NCI-H2107 (cell line): ENCODE measurements around the gene SLC16A1.
"Not testable (repeated sequence)": the region's sequence is repeated elsewhere in the genome, so short reads cannot be mapped to it uniquely, and the experiment has no call there.

Experiments used
- DNase-seq: peaks from one replicate; lab custom pipeline; 2025; lab: John Stamatoyannopoulos, UW

SLC16A1 gene

DNA sequence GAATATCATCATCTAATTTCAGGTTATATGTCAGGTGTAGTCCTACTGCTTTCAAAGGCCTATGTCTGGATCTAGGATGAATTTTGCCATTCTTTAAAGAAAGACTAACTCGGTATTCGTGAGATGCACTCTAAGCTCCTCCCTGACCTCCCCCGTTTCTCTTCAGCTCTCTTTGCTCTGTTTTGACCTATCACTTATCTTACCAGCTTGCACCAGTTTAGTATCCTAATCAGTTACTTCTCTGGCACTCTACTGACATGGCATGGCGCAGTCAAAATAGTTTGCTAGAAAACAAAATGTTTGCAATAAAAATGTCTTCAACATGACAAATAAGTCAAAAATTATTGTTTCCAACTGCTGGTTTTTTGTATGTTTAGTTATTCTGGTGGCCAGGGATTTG lies 8.4 kb upstream of the SLC16A1 start:
- DNase-seq: no peak

DNA sequence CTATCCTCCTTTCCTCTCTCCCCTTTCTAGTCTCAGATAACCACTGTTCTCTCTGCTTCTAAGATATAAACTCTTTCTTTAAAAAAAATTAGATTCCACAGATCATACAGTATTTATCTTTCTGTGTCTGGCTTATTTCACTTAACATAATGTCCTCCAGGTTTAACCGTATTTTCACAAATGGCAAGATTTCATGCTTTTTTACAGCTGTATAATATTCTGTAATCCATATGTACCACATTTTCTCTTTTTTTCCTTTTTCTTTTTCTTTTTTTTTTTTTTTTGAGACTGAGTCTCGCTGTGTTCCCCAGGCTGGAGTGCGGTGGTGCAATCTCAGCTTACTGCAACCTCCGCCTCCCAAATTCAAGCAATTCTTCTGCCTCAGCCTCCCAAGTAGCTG lies 5.1 kb upstream of the SLC16A1 start:
- DNase-seq: no peak

DNA sequence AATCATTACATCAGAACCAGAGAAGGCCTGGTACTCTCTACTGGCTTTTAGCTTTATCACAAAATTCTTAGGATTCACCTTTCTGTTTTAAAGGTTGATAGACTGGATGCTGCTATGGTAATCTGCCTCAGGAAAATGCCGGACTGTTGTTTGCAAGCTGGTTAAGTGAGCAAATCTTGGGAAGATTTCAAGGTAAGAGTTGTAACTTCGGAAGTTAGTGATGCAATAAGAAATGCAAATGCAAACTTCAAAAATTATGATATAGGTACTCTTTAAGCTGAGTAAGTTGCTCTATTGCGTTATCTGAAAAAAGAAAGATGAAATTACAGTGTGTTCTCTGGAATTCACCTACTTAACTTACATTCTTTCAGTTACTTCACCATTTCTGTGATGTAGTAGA lies 4.4 kb upstream of the SLC16A1 start:
- no peak for DNase-seq

GRCh38 chr1:112958236-112958635 lies 2.2 kb upstream of the SLC16A1 start:
- DNase-seq: not testable (repeated sequence)

- no peak for DNase-seq
Measured at GRCh38 chr1:112957133-112957812, 1.3 kb upstream of the SLC16A1 start.

DNA sequence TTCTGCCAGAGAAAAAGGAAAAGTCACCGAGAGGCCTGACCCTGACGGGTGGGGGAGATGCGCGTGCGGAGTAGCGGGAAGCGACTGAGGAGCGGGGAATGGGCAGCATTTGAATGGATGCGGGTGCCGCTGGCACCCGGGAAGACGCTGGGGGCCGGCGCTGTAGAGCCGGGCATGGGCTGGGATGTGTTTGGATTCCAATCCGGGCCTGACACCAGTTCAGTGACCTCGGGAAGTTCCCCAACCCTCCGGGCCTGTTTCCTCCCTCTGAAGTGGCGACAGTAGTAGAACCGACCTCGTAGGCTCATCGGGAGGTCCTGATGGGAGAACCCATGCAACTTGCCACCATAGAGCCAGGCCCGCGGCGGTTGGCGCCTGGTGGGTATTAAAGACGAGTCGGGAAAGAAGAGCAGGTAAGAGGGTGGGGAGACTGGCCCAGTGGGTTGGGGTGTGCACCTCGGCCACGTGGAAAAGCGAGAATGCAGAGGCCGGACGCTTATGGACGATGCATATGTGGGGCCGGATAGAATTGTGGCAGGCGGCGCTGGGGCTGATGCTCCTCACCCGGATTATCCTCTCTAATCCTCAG lies 642 bp upstream of the SLC16A1 start:
- DNase-seq: no peak

GRCh38 chr1:112954945-112955772 lies 837 bp downstream of the SLC16A1 start:
- no peak for DNase-seq

DNA sequence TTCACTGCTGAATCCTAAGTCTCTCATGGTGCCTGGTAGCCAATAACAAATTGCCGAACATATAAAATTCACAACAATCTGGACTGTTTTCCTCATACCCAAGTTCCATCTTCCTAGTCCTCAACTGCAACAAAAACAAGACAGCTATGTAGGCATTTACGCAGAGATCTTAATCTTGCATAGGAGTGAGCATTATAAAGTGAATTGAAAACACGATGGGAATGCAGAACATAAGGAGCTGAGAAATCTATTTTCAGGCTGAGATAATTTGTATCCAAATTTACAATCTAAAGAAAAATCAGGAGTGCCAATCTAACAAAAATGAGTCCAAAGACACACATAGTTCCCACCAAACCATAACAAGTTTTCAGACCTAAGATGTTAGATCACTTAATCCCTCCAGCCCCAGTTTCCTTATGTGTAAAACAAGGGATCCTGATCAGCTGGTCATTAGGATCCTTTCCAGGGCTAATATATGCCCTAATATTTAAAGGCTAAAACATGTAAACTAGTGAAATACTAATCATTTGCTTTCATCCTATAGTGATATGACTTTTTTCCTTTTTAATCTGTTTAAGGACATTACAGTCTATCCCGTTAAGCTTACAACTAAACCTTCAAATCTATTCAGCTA lies 1.9 kb downstream of the SLC16A1 start:
- no peak for DNase-seq

GRCh38 chr1:112950426-112950825 lies 5.6 kb downstream of the SLC16A1 start:
- no peak for DNase-seq

- DNase-seq: no peak
Measured at GRCh38 chr1:112946683-112947082, 9.3 kb downstream of the SLC16A1 start.

- no peak for DNase-seq
Measured at GRCh38 chr1:112939810-112940209, 16.2 kb downstream of the SLC16A1 start.

GRCh38 chr1:112938210-112938609 lies 17.8 kb downstream of the SLC16A1 start:
- no peak for DNase-seq

GRCh38 chr1:112937495-112937894 lies 18.5 kb downstream of the SLC16A1 start:
- DNase-seq: no peak

DNA sequence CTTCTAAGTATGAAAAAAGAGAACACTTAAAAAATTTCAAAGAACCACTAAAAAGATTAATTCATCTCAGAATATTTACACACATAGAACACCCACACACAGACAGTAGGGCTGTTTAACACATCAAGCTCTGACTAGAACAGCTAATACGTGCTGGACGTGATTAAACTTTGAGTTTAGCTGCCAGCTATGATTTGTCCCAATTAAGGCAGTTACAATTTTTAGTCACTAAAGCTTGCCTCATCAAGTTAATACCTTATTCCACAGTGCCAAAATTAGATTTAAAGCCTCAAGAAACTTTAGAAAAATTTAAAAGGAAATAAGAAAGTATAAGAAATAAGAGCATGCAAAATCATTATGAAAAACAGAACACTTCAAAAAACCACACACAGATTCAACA lies 18.9 kb downstream of the SLC16A1 start:
- no peak for DNase-seq

GRCh38 chr1:112935461-112936111 lies 20.4 kb downstream of the SLC16A1 start:
- DNase-seq: no peak

DNA sequence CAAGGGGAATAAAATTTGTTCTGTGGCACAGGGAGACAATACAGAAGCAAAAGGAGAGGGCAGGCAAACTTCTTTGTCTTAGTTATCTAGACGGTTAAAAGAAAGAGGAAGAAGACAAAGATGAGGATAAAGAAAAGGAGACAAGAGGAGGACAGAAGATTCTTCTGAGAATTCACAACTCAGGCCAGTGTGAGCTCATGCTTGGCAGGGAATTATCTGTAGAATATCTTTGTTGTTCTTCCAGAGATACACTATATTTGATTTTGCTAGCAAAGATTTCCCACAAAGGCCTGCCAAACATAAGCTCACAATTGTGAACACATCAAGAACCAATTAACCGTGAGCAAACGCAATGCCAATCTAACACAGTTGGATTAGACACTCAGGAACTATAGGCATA lies 21.4 kb downstream of the SLC16A1 start:
- DNase-seq: no peak

DNA sequence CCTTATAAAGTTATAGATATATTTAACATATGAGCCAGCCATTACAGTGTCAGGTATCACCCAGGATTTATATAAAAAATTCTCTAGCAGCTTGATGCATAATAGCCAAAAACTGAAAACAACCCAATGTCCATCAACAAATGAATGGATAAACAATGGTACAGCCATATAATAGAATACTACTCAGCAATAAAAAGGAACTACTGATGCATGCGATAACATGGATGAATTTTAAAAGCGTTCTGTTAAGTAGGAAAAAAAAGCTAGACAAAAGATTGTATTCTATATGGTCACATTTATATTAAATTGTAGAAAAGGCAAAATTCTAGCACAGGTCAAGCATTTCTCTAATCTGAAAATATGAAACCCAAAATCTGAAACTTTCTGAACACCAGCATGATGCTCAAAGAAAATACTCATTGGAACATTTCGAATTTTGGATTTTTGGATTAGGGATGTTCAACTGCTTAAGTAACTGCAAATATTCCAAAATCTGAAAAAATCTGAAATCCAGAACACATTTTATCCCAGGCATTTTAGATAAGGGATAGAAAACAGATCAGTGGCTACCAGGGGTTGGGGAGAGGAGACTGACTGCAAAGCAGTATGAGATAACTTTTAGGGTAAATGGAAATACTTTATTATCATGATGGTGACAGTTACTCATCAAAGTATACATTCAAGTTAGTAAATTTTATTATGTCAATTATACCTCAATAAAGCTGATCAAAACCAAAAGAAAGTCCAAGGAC lies 22.0 kb downstream of the SLC16A1 start:
- no peak for DNase-seq

DNA sequence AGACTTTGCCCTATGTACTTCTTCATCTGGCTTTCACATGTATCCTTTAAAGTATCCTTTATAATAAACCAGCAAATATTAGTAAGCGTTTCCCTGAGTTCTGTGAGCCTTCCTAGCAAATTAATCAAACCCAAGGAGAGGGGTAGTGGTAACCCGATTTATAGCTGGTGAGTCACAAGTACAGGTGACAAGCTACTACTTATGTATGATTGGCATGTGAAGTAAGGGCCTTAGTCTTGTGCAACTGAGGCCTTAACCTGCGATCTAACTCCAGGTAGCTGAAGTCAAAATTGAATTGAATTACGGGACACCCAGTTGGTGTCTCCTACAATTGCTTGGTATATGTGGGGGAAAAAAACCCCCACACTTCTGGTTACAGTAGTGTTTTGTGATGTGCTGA lies 26.0 kb downstream of the SLC16A1 start:
- DNase-seq: no peak

GRCh38 chr1:112927462-112927990 lies 28.5 kb downstream of the SLC16A1 start:
- no peak for DNase-seq

- DNase-seq: no peak
Measured at GRCh38 chr1:112926858-112927257, 29.1 kb downstream of the SLC16A1 start.

GRCh38 chr1:112925015-112925414 lies 31.0 kb downstream of the SLC16A1 start:
- no peak for DNase-seq
